KMS-11 (cell line): ENCODE results near the gene CNPY1.

Source experiments
- H2AFZ ChIP-seq: fragments of 200-600 bp; sonication (generic); 2 replicates; pipeline ENCODE4 v1.6.1; 2016; ENCODE audit warnings: antibody characterized with exemption, mixed run types, low read depth
- H3K27ac ChIP-seq: fragments of 200-600 bp; sonication (generic); 2 replicates; pipeline ENCODE4 v1.6.1; 2016; ENCODE audit warnings: mild to moderate bottlenecking, mixed run types
- H3K27me3 ChIP-seq: fragments of 200-600 bp; sonication (generic); 2 replicates; pipeline ENCODE4 v1.6.1; 2017; ENCODE audit warnings: mild to moderate bottlenecking, low read depth, mixed run types, moderate library complexity; ENCODE audit not compliant: insufficient read depth
- H3K36me3 ChIP-seq: fragments of 200-600 bp; sonication (generic); 2 replicates; pipeline ENCODE4 v1.6.1; 2017; ENCODE audit warnings: mild to moderate bottlenecking, mixed run types; ENCODE audit not compliant: insufficient read depth
- H3K4me1 ChIP-seq: fragments of 200-600 bp; sonication (generic); 2 replicates; pipeline ENCODE4 v1.6.1; 2016; ENCODE audit warnings: mild to moderate bottlenecking, low read depth, mixed run types; ENCODE audit not compliant: poor library complexity, severe bottlenecking
- H3K4me2 ChIP-seq: fragments of 200-600 bp; sonication (generic); 2 replicates; pipeline ENCODE4 v1.7.0; 2016; ENCODE audit warnings: mild to moderate bottlenecking, mixed run types
- H3K4me3 ChIP-seq: fragments of 200-600 bp; sonication (generic); IDR thresholded peaks from 2 replicates; pipeline ENCODE4 v1.6.1; 2017; ENCODE audit warnings: low read depth, low read length, mixed read lengths; ENCODE audit not compliant: insufficient read depth
- H3K79me2 ChIP-seq: fragments of 200-600 bp; sonication (generic); 2 replicates; pipeline ENCODE4 v1.6.1; 2016; ENCODE audit warnings: low read depth, mixed run types; ENCODE audit not compliant: insufficient read depth
- H3K9ac ChIP-seq: fragments of 200-600 bp; sonication (generic); 2 replicates; pipeline ENCODE4 v1.6.1; 2016; ENCODE audit warnings: mild to moderate bottlenecking, mixed run types
- H4K20me1 ChIP-seq: fragments of 200-600 bp; sonication (generic); 2 replicates; pipeline ENCODE4 v1.6.1; 2016; ENCODE audit warnings: mild to moderate bottlenecking, mixed run types; ENCODE audit not compliant: insufficient read depth
- CTCF ChIP-seq: fragments of 200-600 bp; sonication (generic); conservative IDR thresholded peaks from 2 replicates; pipeline ENCODE4 v1.6.1; 2017; ENCODE audit warnings: low read depth, mild to moderate bottlenecking, antibody characterized with exemption, low read length, moderate library complexity, mixed read lengths

The CNPY1 gene

GRCh38 chr7:155465761-155466141 is 80.6 kb downstream of the CNPY1 start:
- Histone ChIP-seq H3K4me1 (no peaks in the 10 kb centered on the region), H3K27me3 (peaks cover 9% of the 10 kb centered on the region), H3K4me3 (no peak overlapping the region), H3K27ac (no peak overlapping the region), H3K36me3 (no peaks in the 10 kb centered on the region), H2AFZ (no peak overlapping the region), H3K4me2 (no peak overlapping the region), H3K9ac (no peak overlapping the region), H4K20me1 (no peaks in the 10 kb centered on the region), H3K79me2 (no peaks in the 10 kb centered on the region)
- TF ChIP-seq CTCF: no peak

GRCh38 chr7:155464948-155465739 is 81.2 kb downstream of the CNPY1 start:
- TF ChIP-seq CTCF: no peak
- H3K79me2 ChIP-seq: no peaks in the 10 kb centered on the region
- H3K4me2 ChIP-seq: no peak overlapping the region
- no peaks in the 10 kb centered on the region for H3K36me3 ChIP-seq
- no peak overlapping the region for H3K27ac ChIP-seq
- no peaks in the 10 kb centered on the region for H3K4me1 ChIP-seq
- peaks cover 9% of the 10 kb centered on the region for H3K27me3 ChIP-seq
- H2AFZ ChIP-seq: no peak overlapping the region
- no peak overlapping the region for H3K4me3 ChIP-seq
- H3K9ac ChIP-seq: no peak overlapping the region
- no peaks in the 10 kb centered on the region for H4K20me1 ChIP-seq

- Histone ChIP-seq H3K4me3 (no peak overlapping the region), H3K4me1 (no peaks in the 10 kb centered on the region), H3K79me2 (no peaks in the 10 kb centered on the region), H4K20me1 (no peaks in the 10 kb centered on the region), H3K4me2 (no peak overlapping the region), H3K9ac (no peak overlapping the region), H3K27me3 (peaks cover 7% of the 10 kb centered on the region), H3K36me3 (no peaks in the 10 kb centered on the region), H2AFZ (no peak overlapping the region), H3K27ac (no peak overlapping the region)
- no peak for TF ChIP-seq CTCF
These were observed 82.2 kb downstream of the CNPY1 start for GRCh38 chr7:155464183-155464582.

GRCh38 chr7:155463114-155463811 is 83.1 kb downstream of the CNPY1 start:
- no peak overlapping the region for H3K4me3 ChIP-seq
- H3K36me3 ChIP-seq: no peaks in the 10 kb centered on the region
- no peaks in the 10 kb centered on the region for H4K20me1 ChIP-seq
- H3K27me3 ChIP-seq: no peaks in the 10 kb centered on the region; the same call in 1 of the 2 replicates
- H3K79me2 ChIP-seq: no peaks in the 10 kb centered on the region
- no peaks in the 10 kb centered on the region for H3K4me1 ChIP-seq
- no peak overlapping the region for H3K9ac ChIP-seq
- no peak overlapping the region for H3K27ac ChIP-seq
- H3K4me2 ChIP-seq: no peak overlapping the region
- no peak overlapping the region for H2AFZ ChIP-seq
- TF ChIP-seq CTCF: no peak
